ENCODE results near the gene C1orf232. TPM values are rescaled to one million over a fixed set of nuclear protein-coding genes. Genes with fewer than 3 reads are reported as not detected.

The C1orf232 gene
- total and polyA plus RNA-seq, 2 experiments from 2014 or later: not detected

GRCh38 chr1:26155370-26156284, 13.1 kb downstream of the C1orf232 start:
- peaks cover 43% of the 10 kb centered on the region for H3K4me1 ChIP-seq (ENCODE audit: insufficient read depth)
- H3K4me2 ChIP-seq: peak overlapping the region; percentile 89
- TF ChIP-seq, protein P1, sequence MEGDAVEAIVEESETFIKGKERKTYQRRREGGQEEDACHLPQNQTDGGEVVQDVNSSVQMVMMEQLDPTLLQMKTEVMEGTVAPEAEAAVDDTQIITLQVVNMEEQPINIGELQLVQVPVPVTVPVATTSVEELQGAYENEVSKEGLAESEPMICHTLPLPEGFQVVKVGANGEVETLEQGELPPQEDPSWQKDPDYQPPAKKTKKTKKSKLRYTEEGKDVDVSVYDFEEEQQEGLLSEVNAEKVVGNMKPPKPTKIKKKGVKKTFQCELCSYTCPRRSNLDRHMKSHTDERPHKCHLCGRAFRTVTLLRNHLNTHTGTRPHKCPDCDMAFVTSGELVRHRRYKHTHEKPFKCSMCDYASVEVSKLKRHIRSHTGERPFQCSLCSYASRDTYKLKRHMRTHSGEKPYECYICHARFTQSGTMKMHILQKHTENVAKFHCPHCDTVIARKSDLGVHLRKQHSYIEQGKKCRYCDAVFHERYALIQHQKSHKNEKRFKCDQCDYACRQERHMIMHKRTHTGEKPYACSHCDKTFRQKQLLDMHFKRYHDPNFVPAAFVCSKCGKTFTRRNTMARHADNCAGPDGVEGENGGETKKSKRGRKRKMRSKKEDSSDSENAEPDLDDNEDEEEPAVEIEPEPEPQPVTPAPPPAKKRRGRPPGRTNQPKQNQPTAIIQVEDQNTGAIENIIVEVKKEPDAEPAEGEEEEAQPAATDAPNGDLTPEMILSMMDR (conservative IDR thresholded peaks at IDR 0.05; ENCODE audit: low read depth in 2 of 2): no peak
- TF ChIP-seq POLR2AphosphoS5 (IDR thresholded peaks at IDR 0.05; ENCODE audit: low read depth) (no peak), JUNB (IDR thresholded peaks at IDR 0.05; ENCODE audit: unreplicated experiment) (no peak), REST (IDR thresholded peaks at IDR 0.05; ENCODE audit: unreplicated experiment) (no peak), ZNF114 (CRISPR knock-in tag; IDR thresholded peaks at IDR 0.05) (no peak)
- H2AFZ ChIP-seq: no peak overlapping the region
- peaks cover 7% of the 10 kb centered on the region; the same call in 1 of the 2 replicates for H3F3A ChIP-seq (replicated peaks; ENCODE audit: low read depth)
- Mint-ChIP-seq H3K9me3 (no peaks in the 10 kb centered on the region), H3K4me3 (peak overlapping the region; percentile 76), H3K27ac (no peak overlapping the region), H3K27me3 (ENCODE audit: insufficient read depth, low read depth, poor library complexity) (peaks cover 74% of the 10 kb centered on the region), H3K36me3 (ENCODE audit: low read depth) (no peaks in the 10 kb centered on the region), H3K4me1 (peaks cover 59% of the 10 kb centered on the region)
- peak overlapping the region; percentile 58 for H3K4me3 ChIP-seq
- peaks cover 5% of the 10 kb centered on the region; the same call in 1 of the 2 replicates for H4K20me1 ChIP-seq (replicated peaks; ENCODE audit: insufficient read depth)
- H3K27me3 ChIP-seq (ENCODE audit: insufficient read depth): peaks cover 98% of the 10 kb centered on the region
- H3K36me3 ChIP-seq (ENCODE audit: insufficient read depth): no peaks in the 10 kb centered on the region
- DNase-seq (ENCODE audit: low spot score) (peak; percentile 67), ATAC-seq (peak; percentile 10)
- H3K27ac ChIP-seq (ENCODE audit: low read depth): no peak overlapping the region
- H3K79me2 ChIP-seq (replicated peaks; ENCODE audit: insufficient read depth): no peaks in the 10 kb centered on the region
- H3K9me2 ChIP-seq (ENCODE audit: insufficient read depth): no peaks in the 10 kb centered on the region

- Mint-ChIP-seq H3K27ac (no peak overlapping the region), H3K36me3 (ENCODE audit: low read depth) (no peaks in the 10 kb centered on the region), H3K4me3 (peak overlapping the region; percentile 76), H3K4me1 (peaks cover 58% of the 10 kb centered on the region), H3K9me3 (no peaks in the 10 kb centered on the region), H3K27me3 (ENCODE audit: insufficient read depth, low read depth, poor library complexity) (peaks cover 70% of the 10 kb centered on the region)
- H2AFZ ChIP-seq: no peak overlapping the region
- TF ChIP-seq, protein P1 (conservative IDR thresholded peaks at IDR 0.05; ENCODE audit: low read depth in 2 of 2): no peak
- TF ChIP-seq POLR2AphosphoS5 (IDR thresholded peaks at IDR 0.05; ENCODE audit: low read depth): peak; percentile 38; the same call in 1 of the 2 replicates
- TF ChIP-seq NANOG (IDR thresholded peaks at IDR 0.05; ENCODE audit: borderline replicate concordance): no peak
- 0 out of 2 replicates have a peak, but pooled peaks have one; percentile 15 for TF ChIP-seq CREB1 (CRISPR knock-in tag; IDR thresholded peaks at IDR 0.05; ENCODE audit: low read depth)
- H3K79me2 ChIP-seq (replicated peaks; ENCODE audit: insufficient read depth): no peaks in the 10 kb centered on the region
- ATAC-seq (peak; percentile 86), DNase-seq (ENCODE audit: low spot score) (peak; percentile 92)
- no peaks in the 10 kb centered on the region for H3K9me2 ChIP-seq (ENCODE audit: insufficient read depth)
- no peak overlapping the region for H3K27ac ChIP-seq (ENCODE audit: low read depth)
- no peaks in the 10 kb centered on the region for H3K36me3 ChIP-seq (ENCODE audit: insufficient read depth)
- peaks cover 98% of the 10 kb centered on the region for H3K27me3 ChIP-seq (ENCODE audit: insufficient read depth)
- peak overlapping the region; percentile 58 for H3K4me3 ChIP-seq
- peaks cover 38% of the 10 kb centered on the region for H3K4me1 ChIP-seq (ENCODE audit: insufficient read depth)
- H3K4me2 ChIP-seq: peak overlapping the region; percentile 89
- H4K20me1 ChIP-seq (replicated peaks; ENCODE audit: insufficient read depth): peaks cover 5% of the 10 kb centered on the region; the same call in 1 of the 2 replicates
- peaks cover 7% of the 10 kb centered on the region; the same call in 1 of the 2 replicates for H3F3A ChIP-seq (replicated peaks; ENCODE audit: low read depth)
These were observed 14.0 kb downstream of the C1orf232 start for GRCh38 chr1:26154750-26155149.
